Measurements from ENCODE around the gene CNOT9.

DNA sequence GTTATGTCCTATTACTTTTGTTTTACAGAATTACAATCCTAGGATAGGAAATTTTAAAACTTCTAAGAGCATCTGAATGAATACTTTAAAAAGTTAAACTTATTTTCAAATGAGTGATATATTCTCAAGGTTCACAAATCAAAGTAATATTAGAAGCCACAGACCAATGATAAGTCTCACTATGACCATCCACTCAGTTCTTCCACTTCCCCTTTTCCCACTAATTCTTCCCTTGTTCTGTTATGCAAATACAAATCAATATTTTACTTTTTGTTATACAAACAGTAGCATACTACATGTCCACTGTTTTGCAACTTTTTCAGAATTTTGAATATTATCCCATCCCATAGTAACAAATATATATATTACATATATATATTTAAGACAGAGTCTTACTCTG is 20.7 kb upstream of the CNOT9 start:
- TF ChIP-seq, protein P1, sequence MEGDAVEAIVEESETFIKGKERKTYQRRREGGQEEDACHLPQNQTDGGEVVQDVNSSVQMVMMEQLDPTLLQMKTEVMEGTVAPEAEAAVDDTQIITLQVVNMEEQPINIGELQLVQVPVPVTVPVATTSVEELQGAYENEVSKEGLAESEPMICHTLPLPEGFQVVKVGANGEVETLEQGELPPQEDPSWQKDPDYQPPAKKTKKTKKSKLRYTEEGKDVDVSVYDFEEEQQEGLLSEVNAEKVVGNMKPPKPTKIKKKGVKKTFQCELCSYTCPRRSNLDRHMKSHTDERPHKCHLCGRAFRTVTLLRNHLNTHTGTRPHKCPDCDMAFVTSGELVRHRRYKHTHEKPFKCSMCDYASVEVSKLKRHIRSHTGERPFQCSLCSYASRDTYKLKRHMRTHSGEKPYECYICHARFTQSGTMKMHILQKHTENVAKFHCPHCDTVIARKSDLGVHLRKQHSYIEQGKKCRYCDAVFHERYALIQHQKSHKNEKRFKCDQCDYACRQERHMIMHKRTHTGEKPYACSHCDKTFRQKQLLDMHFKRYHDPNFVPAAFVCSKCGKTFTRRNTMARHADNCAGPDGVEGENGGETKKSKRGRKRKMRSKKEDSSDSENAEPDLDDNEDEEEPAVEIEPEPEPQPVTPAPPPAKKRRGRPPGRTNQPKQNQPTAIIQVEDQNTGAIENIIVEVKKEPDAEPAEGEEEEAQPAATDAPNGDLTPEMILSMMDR (IDR thresholded peaks at IDR 0.05): no peak
- TF ChIP-seq EZH2 (IDR thresholded peaks at IDR 0.05; ENCODE audit: borderline replicate concordance, insufficient read depth, low read depth, low read length, poor library complexity, severe bottlenecking): no peak
